HepG2 (cell line): ENCODE measurements around the gene C1QTNF1. TPM values are rescaled to one million over a fixed set of nuclear protein-coding genes. Genes with fewer than 3 reads are reported as not detected.

Experiments
- BCL6 ChIP-seq: IDR thresholded peaks from 2 replicates; pipeline ENCODE4 v1.6.1; 2016; ENCODE audit warnings: missing genetic modification reagents, missing compliant biosample characterization
- FOXP1 ChIP-seq, 2 experiments: fragments of 450-650 bp in 1 of 2; IDR thresholded peaks; 2 replicates each; pipeline ENCODE4 v1.6.1; 2017 to 2018; ENCODE audit warnings: antibody characterized with exemption in 1 of 2
- HDAC1 ChIP-seq: sonication (generic); formaldehyde crosslinking; IDR thresholded peaks from 2 replicates; pipeline ENCODE4 v1.5.1; 2020; ENCODE audit warnings: mild to moderate bottlenecking, missing genetic modification reagents
- IRF2 ChIP-seq: IDR thresholded peaks from 2 replicates; pipeline ENCODE4 v1.6.1; 2018; ENCODE audit warnings: missing genetic modification reagents, missing compliant biosample characterization
- LCORL ChIP-seq, 2 experiments: fragments of 450-650 bp in 1 of 2; sonication (generic) in 1 of 2; formaldehyde crosslinking in 1 of 2; IDR thresholded peaks; 2 replicates each; pipeline versions ENCODE4 v1.5.0 to v1.6.1; 2017 to 2020; ENCODE audit warnings: antibody characterized with exemption in 1 of 2, missing genetic modification reagents in 1 of 2
- MAZ ChIP-seq, 2 experiments: sonication (generic) in 1 of 2; formaldehyde crosslinking in 1 of 2; IDR thresholded peaks; 2 replicates each; pipeline versions ENCODE4 v1.5.0 to v1.6.1; 2012 to 2020; ENCODE audit warnings: low read depth in 2 of 2, mild to moderate bottlenecking in 2 of 2, borderline replicate concordance in 1 of 2, improper control_type of control experiment in 1 of 2, low read length in 1 of 2, missing genetic modification reagents in 1 of 2, moderate library complexity in 1 of 2
- MXI1 ChIP-seq: IDR thresholded peaks from 3 replicates; pipeline ENCODE4 v1.6.1; 2012; ENCODE audit warnings: low read depth, low read length, inconsistent platforms, borderline replicate concordance
- PRMT3 ChIP-seq: sonication (generic); formaldehyde crosslinking; IDR thresholded peaks from 2 replicates; pipeline ENCODE4 v1.8.1; 2022; ENCODE audit warnings: low read depth, mild to moderate bottlenecking, moderate library complexity, missing genetic modification reagents, borderline replicate concordance
- SNAPC4 ChIP-seq: sonication (generic); formaldehyde crosslinking; IDR thresholded peaks from 2 replicates; pipeline ENCODE4 v1.4.0; 2020; ENCODE audit warnings: mild to moderate bottlenecking, missing genetic modification reagents
- SRSF1 ChIP-seq: fragments of 200-400 bp; formaldehyde crosslinking; optimal IDR thresholded peaks from 2 replicates; pipeline ENCODE3; 2017; ENCODE audit warnings: mild to moderate bottlenecking, low read depth, low read length, moderate library complexity
- SRY ChIP-seq: sonication (generic); formaldehyde crosslinking; IDR thresholded peaks from 2 replicates; pipeline ENCODE4 v1.8.0; 2022; ENCODE audit warnings: mild to moderate bottlenecking, missing genetic modification reagents
- TCF12 ChIP-seq, 2 experiments: fragments of 450-650 bp in 1 of 2; sonication (generic) in 1 of 2; formaldehyde crosslinking in 1 of 2; IDR thresholded peaks; 2 replicates each; pipeline versions ENCODE4 v1.6.1 to v1.8.0; 2017 to 2022; ENCODE audit warnings: antibody characterized with exemption in 1 of 2, mild to moderate bottlenecking in 1 of 2, missing genetic modification reagents in 1 of 2, moderate library complexity in 1 of 2
- THAP11 ChIP-seq: IDR thresholded peaks from 2 replicates; pipeline ENCODE4 v1.6.1; 2016; ENCODE audit warnings: missing biosample characterization, missing genetic modification reagents
- ZNF124 ChIP-seq: sonication (generic); formaldehyde crosslinking; IDR thresholded peaks from 2 replicates; pipeline ENCODE4 v1.4.0; 2020; ENCODE audit warnings: missing genetic modification reagents
- ZNF274 ChIP-seq: sonication (generic); formaldehyde crosslinking; IDR thresholded peaks from 2 replicates; pipeline ENCODE4 v1.5.1; 2020; ENCODE audit warnings: mild to moderate bottlenecking, missing genetic modification reagents
- ZNF280D ChIP-seq: sonication (generic); formaldehyde crosslinking; IDR thresholded peaks from 2 replicates; pipeline ENCODE4 v1.5.1; 2020; ENCODE audit warnings: mild to moderate bottlenecking, missing genetic modification reagents
- ZNF337 ChIP-seq: sonication (generic); formaldehyde crosslinking; IDR thresholded peaks from 2 replicates; pipeline ENCODE4 v1.5.1; 2020; ENCODE audit warnings: missing genetic modification reagents, low read depth, mild to moderate bottlenecking, borderline replicate concordance
- ZNF468 ChIP-seq: sonication (generic); formaldehyde crosslinking; IDR thresholded peaks from 2 replicates; pipeline ENCODE4 v1.8.0; 2022; ENCODE audit warnings: mild to moderate bottlenecking, moderate library complexity, missing genetic modification reagents
- ZNF576 ChIP-seq: sonication (generic); formaldehyde crosslinking; IDR thresholded peaks from 2 replicates; pipeline ENCODE4 v1.4.0; 2020; ENCODE audit warnings: mild to moderate bottlenecking, missing genetic modification reagents
- polyA plus RNA-seq, 8 experiments: library from polyadenylated mRNA; depleted of rRNA in 3 of 8; stranded (reverse) in 7 of 8; unstranded in 1 of 8; fragments of >200 nt; fragmentation: Illumina TruSeq in 4 of 8; extraction: Trizol in 4 of 8; gene quantifications; 2 replicates each; pipeline versions ENCODE4 v1.2.1 to v1.2.3, GENCODE V29; 2011 to 2016; ENCODE audit warnings: low read depth in 4 of 8, missing spikeins in 1 of 8, mixed read lengths in 1 of 8; ENCODE audit not compliant: insufficient read depth in 1 of 8
- total RNA-seq, 5 experiments: library from RNA; depleted of rRNA; stranded (reverse); fragments of >200 nt; fragmentation: Illumina TruSeq; extraction: Trizol; gene quantifications; 2 replicates each; pipeline ENCODE4 v1.2.3, GENCODE V29; 2016; ENCODE audit warnings: low read depth in 1 of 5

Gene C1QTNF1
- total and polyA plus RNA-seq, 2 of the 13 experiments (the other 11 are each of a cell fraction or from before 2014, with no cell fraction given) = 0.18 to 0.86 TPM

GRCh38 chr17:79009397-79010303 lies 14.3 kb upstream of the C1QTNF1 start, which contains the start of gene CANT1 (continued):
- peak; percentile 97 for TF ChIP-seq THAP11 (CRISPR knock-in tag)
- no peak for TF ChIP-seq ZNF337
- TF ChIP-seq BCL6 = no peak
- TF ChIP-seq ZNF124 (CRISPR knock-in tag) = peak; percentile 71; the same call in 1 of the 2 replicates
- TF ChIP-seq ZNF468 = 0 out of 2 replicates have a peak, but pooled peaks have one; percentile 15
- peak; percentile 89; the same call in 1 of the 2 replicates for TF ChIP-seq SRY (CRISPR knock-in tag)
- peak; percentile 78; the same call in 2 of the 3 replicates for TF ChIP-seq MXI1
- TF ChIP-seq ZNF576 = no peak
- peak; percentile 84 for TF ChIP-seq FOXP1 (IDR thresholded peaks at IDR 0.05)
- peak; percentile 55; the same call in 1 of the 2 replicates for TF ChIP-seq FOXP1 (CRISPR knock-in tag; IDR thresholded peaks at IDR 0.05)
- peak; percentile 73; the same call in 1 of the 2 replicates for TF ChIP-seq HDAC1 (CRISPR knock-in tag)
- TF ChIP-seq PRMT3 (CRISPR knock-in tag) = no peak
- no peak for TF ChIP-seq TCF12 (IDR thresholded peaks at IDR 0.05)
- no peak for TF ChIP-seq TCF12 (CRISPR knock-in tag; IDR thresholded peaks at IDR 0.05)
- TF ChIP-seq LCORL (IDR thresholded peaks at IDR 0.05) = peak; percentile 93
- no peak for TF ChIP-seq LCORL (CRISPR knock-in tag; IDR thresholded peaks at IDR 0.05)
- TF ChIP-seq MAZ (IDR thresholded peaks at IDR 0.05; ENCODE audit: borderline replicate concordance, low read depth, low read length) = peak; percentile 39
- TF ChIP-seq MAZ (CRISPR knock-in tag; IDR thresholded peaks at IDR 0.05; ENCODE audit: low read depth) = peak; percentile 87
- TF ChIP-seq ZNF280D (CRISPR knock-in tag) = 0 out of 2 replicates have a peak, but pooled peaks have one; percentile 42
- TF ChIP-seq SRSF1 = peak; percentile 26
- peak; percentile 50; the same call in 1 of the 2 replicates for TF ChIP-seq ZNF274 (CRISPR knock-in tag)
- peak; percentile 74; the same call in 1 of the 2 replicates for TF ChIP-seq SNAPC4 (CRISPR knock-in tag)
- TF ChIP-seq IRF2 (CRISPR knock-in tag) = peak; percentile 79; the same call in 1 of the 2 replicates
